IMR-90 (cell line): ENCODE results near the gene PCSK5. TPM values are rescaled to one million over a fixed set of nuclear protein-coding genes. Genes with fewer than 3 reads are reported as not detected.

Experiments used
- ATAC-seq: fragments of 200-7000 bp; cut with Tn5 transposase; 2 replicates; pipeline ENCODE4 v1.9.1; 2020; ENCODE audit warnings: low read depth, mild to moderate bottlenecking, moderate library complexity
- BruUV-seq: library from RNA; stranded (reverse); fragments of 400-500 nt; replicated peaks from 2 replicates; lab custom pipeline; 2021; lab: Mats Ljungman, UMichigan
- CTCF ChIA-PET: fragments of 300-600 bp; formaldehyde crosslinking; extraction: SDS; loops from one replicate; lab custom pipeline; 2021; ENCODE audit warnings: antibody characterized with exemption; lab: Yijun Ruan, JAX
- POLR2A ChIA-PET: fragments of 300-600 bp; sonication (Branson Sonifier 250); formaldehyde crosslinking; loops from one replicate; lab custom pipeline; 2022; ENCODE audit warnings: antibody characterized with exemption; ENCODE audit not compliant: unreplicated experiment; lab: Charles Lee
- DNase-seq: peaks from one replicate; pipeline ENCODE4 v3.0.0; 2013
- H2AFZ ChIP-seq: replicated peaks from 2 replicates; pipeline ENCODE3; 2013; ENCODE audit warnings: low read length, mild to moderate bottlenecking; ENCODE audit not compliant: poor library complexity
- H2AK5ac ChIP-seq: 2 replicates; pipeline ENCODE4 v1.6.1; 2013; ENCODE audit warnings: low read depth, low read length, inconsistent platforms
- H2AK9ac ChIP-seq: replicated peaks from 2 replicates; pipeline ENCODE3; 2013; ENCODE audit warnings: mild to moderate bottlenecking, low read depth, low read length, moderate library complexity; ENCODE audit not compliant: poor library complexity
- H2BK120ac ChIP-seq: 2 replicates; pipeline ENCODE4 v1.6.1; 2013; ENCODE audit warnings: low read depth, low read length, inconsistent platforms
- H2BK15ac ChIP-seq: 3 replicates; pipeline ENCODE4 v1.6.1; 2013; ENCODE audit warnings: low read depth, low read length, inconsistent platforms
- H2BK20ac ChIP-seq: 2 replicates; pipeline ENCODE4 v1.6.1; 2013; ENCODE audit warnings: low read depth, mild to moderate bottlenecking, inconsistent platforms, low read length, moderate library complexity
- H2BK5ac ChIP-seq: 2 replicates; pipeline ENCODE4 v1.6.1; 2013; ENCODE audit warnings: mild to moderate bottlenecking, low read depth, low read length, inconsistent platforms; ENCODE audit not compliant: poor library complexity, severe bottlenecking
- H3K14ac ChIP-seq: replicated peaks from 2 replicates; pipeline ENCODE4 v1.6.1; 2013; ENCODE audit warnings: low read depth, low read length, inconsistent platforms
- H3K18ac ChIP-seq: 2 replicates; pipeline ENCODE4 v1.6.1; 2013; ENCODE audit warnings: low read depth, low read length, control low read depth
- H3K23ac ChIP-seq: 2 replicates; pipeline ENCODE4 v1.6.1; 2013; ENCODE audit warnings: low read depth, low read length, inconsistent platforms
- H3K27ac ChIP-seq: 2 replicates; pipeline ENCODE4 v1.5.1; 2013; ENCODE audit warnings: mild to moderate bottlenecking, control low read depth, low read length; ENCODE audit not compliant: insufficient read depth
- H3K27me3 ChIP-seq: 2 replicates; pipeline ENCODE4 v1.6.1; 2013; ENCODE audit warnings: low read length; ENCODE audit not compliant: control insufficient read depth, insufficient read depth
- H3K36me3 ChIP-seq: 2 replicates; pipeline ENCODE4 v1.6.1; 2013; ENCODE audit warnings: low read length, mixed read lengths; ENCODE audit not compliant: control insufficient read depth, insufficient read depth
- H3K4ac ChIP-seq: 2 replicates; pipeline ENCODE4 v1.6.1; 2013; ENCODE audit warnings: low read depth, low read length, inconsistent platforms
- H3K4me1 ChIP-seq: 2 replicates; pipeline ENCODE4 v1.6.1; 2013; ENCODE audit warnings: low read length, mixed read lengths; ENCODE audit not compliant: control insufficient read depth, insufficient read depth
- H3K4me2 ChIP-seq: 2 replicates; pipeline ENCODE4 v1.6.1; 2013; ENCODE audit warnings: low read depth, mild to moderate bottlenecking, control low read depth, low read length, moderate library complexity
- H3K4me3 ChIP-seq: 2 replicates; pipeline ENCODE4 v1.5.1; 2013; ENCODE audit warnings: low read depth, mild to moderate bottlenecking, control low read depth, low read length, moderate library complexity; ENCODE audit not compliant: insufficient read depth
- H3K56ac ChIP-seq: 2 replicates; pipeline ENCODE4 v1.6.1; 2013; ENCODE audit warnings: low read length, inconsistent platforms; ENCODE audit not compliant: insufficient read depth; ENCODE audit errors: extremely low read depth
- H3K79me1 ChIP-seq, 2 experiments: 2 replicates each; pipeline ENCODE4 v1.6.1; 2013; ENCODE audit warnings: low read length in 2 of 2, inconsistent platforms in 1 of 2, low read depth in 1 of 2
- H3K9ac ChIP-seq: 2 replicates; pipeline ENCODE4 v1.6.1; 2013; ENCODE audit warnings: low read depth, low read length, control low read depth
- H3K9me1 ChIP-seq: 2 replicates; pipeline ENCODE4 v1.6.1; 2013; ENCODE audit warnings: low read length, inconsistent platforms; ENCODE audit not compliant: insufficient read depth
- H3K9me3 ChIP-seq: 2 replicates; pipeline ENCODE4 v1.6.1; 2013; ENCODE audit warnings: low read length; ENCODE audit not compliant: control insufficient read depth, insufficient read depth
- H4K20me1 ChIP-seq: 2 replicates; pipeline ENCODE4 v1.6.1; 2013; ENCODE audit warnings: low read length, inconsistent platforms; ENCODE audit not compliant: insufficient read depth
- H4K5ac ChIP-seq: 2 replicates; pipeline ENCODE4 v1.6.1; 2013; ENCODE audit warnings: mild to moderate bottlenecking, low read depth, low read length, control low read depth
- H4K8ac ChIP-seq, 2 experiments: 2 replicates each; pipeline ENCODE4 v1.6.1; 2013; ENCODE audit warnings: low read depth in 2 of 2, low read length in 2 of 2, control low read depth in 1 of 2, inconsistent platforms in 1 of 2
- H4K91ac ChIP-seq: 2 replicates; pipeline ENCODE4 v1.6.1; 2013; ENCODE audit warnings: low read depth, low read length, inconsistent platforms; ENCODE audit not compliant: insufficient read depth
- BHLHE40 ChIP-seq: fragments of 150-350 bp; IDR thresholded peaks from 2 replicates; pipeline ENCODE4 v1.6.1; 2016; ENCODE audit warnings: mild to moderate bottlenecking, low read depth, low read length
- CEBPB ChIP-seq: IDR thresholded peaks from 2 replicates; pipeline ENCODE4 v1.6.1; 2012; ENCODE audit warnings: low read depth, low read length, improper control_type of control experiment
- CHD1 ChIP-seq: IDR thresholded peaks from 2 replicates; pipeline ENCODE4 v1.6.1; 2012; ENCODE audit warnings: low read depth, low read length, improper control_type of control experiment
- MAFK ChIP-seq: IDR thresholded peaks from 2 replicates; pipeline ENCODE4 v1.6.1; 2012; ENCODE audit warnings: low read depth, low read length, improper control_type of control experiment
- MAZ ChIP-seq: IDR thresholded peaks from 2 replicates; pipeline ENCODE4 v1.6.1; 2012; ENCODE audit warnings: low read depth, mild to moderate bottlenecking, low read length, improper control_type of control experiment, moderate library complexity, borderline replicate concordance
- MXI1 ChIP-seq: IDR thresholded peaks from 2 replicates; pipeline ENCODE4 v1.6.1; 2012; ENCODE audit warnings: low read depth, mild to moderate bottlenecking, low read length, moderate library complexity, borderline replicate concordance
- NFE2L2 ChIP-seq: fragments of 150-350 bp; IDR thresholded peaks from 2 replicates; pipeline ENCODE4 v1.6.1; 2016; ENCODE audit warnings: low read depth, mild to moderate bottlenecking, low read length
- POLR2A ChIP-seq: IDR thresholded peaks from 2 replicates; pipeline ENCODE4 v1.6.1; 2012; ENCODE audit warnings: mild to moderate bottlenecking, low read depth, low read length
- RAD21 ChIP-seq: IDR thresholded peaks from 2 replicates; pipeline ENCODE4 v1.6.1; 2012; ENCODE audit warnings: low read length, improper control_type of control experiment
- RCOR1 ChIP-seq: IDR thresholded peaks from 2 replicates; pipeline ENCODE4 v1.6.1; 2012; ENCODE audit warnings: mild to moderate bottlenecking, low read length, improper control_type of control experiment; ENCODE audit not compliant: insufficient replicate concordance
- RFX5 ChIP-seq: IDR thresholded peaks from 2 replicates; pipeline ENCODE4 v1.8.0; 2012; ENCODE audit warnings: low read depth, mild to moderate bottlenecking, low read length, moderate library complexity
- SMC3 ChIP-seq: fragments of 150-350 bp; IDR thresholded peaks from 2 replicates; pipeline ENCODE4 v1.6.1; 2016; ENCODE audit warnings: low read depth, mild to moderate bottlenecking, antibody characterized with exemption, low read length, moderate library complexity
- whole genome bisulfite sequencing, 2 experiments: methylation state at CpG; one replicate each; pipeline versions ENCODE4 v1.1.5 to v1.1.7; 2013; ENCODE audit warnings: missing lambda C conversion rate in 2 of 2; ENCODE audit not compliant: insufficient read length in 1 of 2; ENCODE audit errors: extremely low coverage in 2 of 2; 5-methylcytosine and 5-hydroxymethylcytosine counted together
- dilution Hi-C: fragments of 300-500 bp; cut with HindIII; formaldehyde crosslinking; loops from one replicate; pipeline ENCODE4 v1.14.3; 2018; ENCODE audit warnings: low sequenced_read_pairs; ENCODE audit not compliant: unreplicated experiment
- in situ Hi-C: fragments of 300-500 bp; cut with MboI; formaldehyde crosslinking; loops from 3 replicates; pipeline ENCODE4 v1.14.3; 2019; ENCODE audit warnings: low sequenced_read_pairs, inconsistent platforms, mixed read lengths
- intact Hi-C: fragments of 100-400 bp; cut with micrococcal nuclease; formaldehyde crosslinking; loops from 2 replicates; pipeline ENCODE4 v1.10.0; 2022
- polyA plus RNA-seq, 3 experiments: library from polyadenylated mRNA; depleted of rRNA; stranded (reverse); fragments of >200 nt; gene quantifications; 2 replicates each; pipeline ENCODE4 v1.2.3, GENCODE V29; 2012; ENCODE audit warnings: low replicate concordance in 1 of 3
- total RNA-seq: library from RNA; depleted of rRNA; stranded (reverse); fragments of >200 nt; gene quantifications from 2 replicates; pipeline ENCODE4 v1.2.3, GENCODE V29; 2012
- TF ChIP-seq, protein P1 (sequence below): fragments of 150-350 bp; IDR thresholded peaks from 2 replicates; pipeline ENCODE4 v1.6.1; 2017; ENCODE audit warnings: mild to moderate bottlenecking, antibody characterized with exemption, low read length, low read depth
- TF ChIP-seq, protein P2 (sequence below): conservative IDR thresholded peaks from 2 replicates; pipeline ENCODE4 v1.5.1; 2012; ENCODE audit warnings: mild to moderate bottlenecking, low read depth, low read length, improper control_type of control experiment
- TF ChIP-seq, protein P3 (sequence below): fragments of 150-350 bp; IDR thresholded peaks from 2 replicates; pipeline ENCODE4 v1.6.1; 2016; ENCODE audit warnings: low read depth, mild to moderate bottlenecking, low read length, moderate library complexity, borderline replicate concordance

Gene PCSK5
- total and polyA plus RNA-seq, 2 of the 4 experiments (the other 2 are of a cell fraction), result 1.5 to 3.0 TPM

GRCh38 chr9:75967556-75967955, 77.1 kb downstream of the PCSK5 start:
- in situ Hi-C loops, result no loop called here
- Histone ChIP-seq H2BK5ac (no peak overlapping the region), H3K4ac (no peak overlapping the region), H2AK9ac (no peak overlapping the region), H3K27me3 (no peaks in the 10 kb centered on the region), H3K4me2 (no peak overlapping the region), H3K23ac (no peak overlapping the region), H2AFZ (no peak overlapping the region), H3K14ac (no peak overlapping the region), H2BK20ac (no peak overlapping the region), H3K18ac (no peak overlapping the region), H4K8ac (no peak overlapping the region), H4K91ac (no peak overlapping the region), H3K9me3 (no peaks in the 10 kb centered on the region), H3K4me3 (no peak overlapping the region), H3K36me3 (no peaks in the 10 kb centered on the region), H3K79me1 (no peaks in the 10 kb centered on the region), H3K56ac (no peak overlapping the region), H3K9ac (no peak overlapping the region), H2AK5ac (no peak overlapping the region), H4K5ac (no peak overlapping the region), H4K20me1 (no peaks in the 10 kb centered on the region; the same call in 1 of the 2 replicates), H2BK15ac (no peak overlapping the region), H3K4me1 (peaks cover 4% of the 10 kb centered on the region), H3K9me1 (peaks cover 2% of the 10 kb centered on the region; the same call in 1 of the 2 replicates), H2BK120ac (no peak overlapping the region), H3K27ac (no peak overlapping the region)
- BruUV-seq, result no TSS peak
- POLR2A ChIA-PET, result no interaction called here
- TF ChIP-seq BHLHE40 (no peak), RCOR1 (no peak), MAZ (no peak), POLR2A (no peak), RFX5 (no peak), CEBPB (no peak), MXI1 (no peak), MAFK (no peak), NFE2L2 (no peak), RAD21 (no peak), SMC3 (no peak), CHD1 (no peak)
- TF ChIP-seq, protein P1, sequence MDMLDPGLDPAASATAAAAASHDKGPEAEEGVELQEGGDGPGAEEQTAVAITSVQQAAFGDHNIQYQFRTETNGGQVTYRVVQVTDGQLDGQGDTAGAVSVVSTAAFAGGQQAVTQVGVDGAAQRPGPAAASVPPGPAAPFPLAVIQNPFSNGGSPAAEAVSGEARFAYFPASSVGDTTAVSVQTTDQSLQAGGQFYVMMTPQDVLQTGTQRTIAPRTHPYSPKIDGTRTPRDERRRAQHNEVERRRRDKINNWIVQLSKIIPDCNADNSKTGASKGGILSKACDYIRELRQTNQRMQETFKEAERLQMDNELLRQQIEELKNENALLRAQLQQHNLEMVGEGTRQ, result no peak
- TF ChIP-seq, protein P2, sequence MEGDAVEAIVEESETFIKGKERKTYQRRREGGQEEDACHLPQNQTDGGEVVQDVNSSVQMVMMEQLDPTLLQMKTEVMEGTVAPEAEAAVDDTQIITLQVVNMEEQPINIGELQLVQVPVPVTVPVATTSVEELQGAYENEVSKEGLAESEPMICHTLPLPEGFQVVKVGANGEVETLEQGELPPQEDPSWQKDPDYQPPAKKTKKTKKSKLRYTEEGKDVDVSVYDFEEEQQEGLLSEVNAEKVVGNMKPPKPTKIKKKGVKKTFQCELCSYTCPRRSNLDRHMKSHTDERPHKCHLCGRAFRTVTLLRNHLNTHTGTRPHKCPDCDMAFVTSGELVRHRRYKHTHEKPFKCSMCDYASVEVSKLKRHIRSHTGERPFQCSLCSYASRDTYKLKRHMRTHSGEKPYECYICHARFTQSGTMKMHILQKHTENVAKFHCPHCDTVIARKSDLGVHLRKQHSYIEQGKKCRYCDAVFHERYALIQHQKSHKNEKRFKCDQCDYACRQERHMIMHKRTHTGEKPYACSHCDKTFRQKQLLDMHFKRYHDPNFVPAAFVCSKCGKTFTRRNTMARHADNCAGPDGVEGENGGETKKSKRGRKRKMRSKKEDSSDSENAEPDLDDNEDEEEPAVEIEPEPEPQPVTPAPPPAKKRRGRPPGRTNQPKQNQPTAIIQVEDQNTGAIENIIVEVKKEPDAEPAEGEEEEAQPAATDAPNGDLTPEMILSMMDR, result no peak
- TF ChIP-seq, protein P3, sequence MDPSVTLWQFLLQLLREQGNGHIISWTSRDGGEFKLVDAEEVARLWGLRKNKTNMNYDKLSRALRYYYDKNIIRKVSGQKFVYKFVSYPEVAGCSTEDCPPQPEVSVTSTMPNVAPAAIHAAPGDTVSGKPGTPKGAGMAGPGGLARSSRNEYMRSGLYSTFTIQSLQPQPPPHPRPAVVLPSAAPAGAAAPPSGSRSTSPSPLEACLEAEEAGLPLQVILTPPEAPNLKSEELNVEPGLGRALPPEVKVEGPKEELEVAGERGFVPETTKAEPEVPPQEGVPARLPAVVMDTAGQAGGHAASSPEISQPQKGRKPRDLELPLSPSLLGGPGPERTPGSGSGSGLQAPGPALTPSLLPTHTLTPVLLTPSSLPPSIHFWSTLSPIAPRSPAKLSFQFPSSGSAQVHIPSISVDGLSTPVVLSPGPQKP, result no peak
- CTCF ChIA-PET, result interaction anchor here (0.5 kb wide), 1 partner anchor 147 kb away, joined by 3 read pairs; no protein-coding TSS in a partner anchor
- intact Hi-C loops, result no loop called here
- DNase-seq, result no peak
- dilution Hi-C loops, result no loop called here
- no peak for ATAC-seq
- 89% methylated on average over 4 of the region's 7 CpGs; no CpG with 5 or more reads in 1 of the 2 experiments for WGBS, 2 experiments
